HEK293T (cell line): ENCODE measurements around the gene TRIM28.

Experiments used
- CTCF ChIA-PET: fragments of 350-600 bp; formaldehyde crosslinking; extraction: SDS; loops from one replicate; lab custom pipeline; 2021; ENCODE audit warnings: antibody characterized with exemption, inconsistent platforms; lab: Yijun Ruan, JAX
- POLR2A ChIA-PET: fragments of 350-600 bp; formaldehyde crosslinking; extraction: SDS; loops from one replicate; lab custom pipeline; 2020; ENCODE audit warnings: antibody characterized with exemption, inconsistent platforms; lab: Yijun Ruan, JAX
- DNase-seq: peaks from one replicate; pipeline ENCODE4 v3.0.0; 2012; ENCODE audit warnings: mixed read lengths; ENCODE audit errors: extremely low spot score
- ARNT ChIP-seq: fragments of 450-650 bp; IDR thresholded peaks from 2 replicates; pipeline ENCODE4 v1.6.1; 2017; ENCODE audit warnings: mild to moderate bottlenecking
- BHLHE40 ChIP-seq: fragments of 450-650 bp; IDR thresholded peaks from 2 replicates; pipeline ENCODE4 v1.6.1; 2016; ENCODE audit warnings: mild to moderate bottlenecking, moderate library complexity, borderline replicate concordance
- CTBP1 ChIP-seq: fragments of 450-650 bp; IDR thresholded peaks from 2 replicates; pipeline ENCODE4 v1.6.1; 2016; ENCODE audit warnings: borderline replicate concordance
- ELF4 ChIP-seq: fragments of 450-650 bp; IDR thresholded peaks from 2 replicates; pipeline ENCODE4 v1.6.1; 2017; ENCODE audit warnings: antibody characterized with exemption
- FOXA1 ChIP-seq: fragments of 450-650 bp; IDR thresholded peaks from 2 replicates; pipeline ENCODE4 v1.6.1; 2016; ENCODE audit warnings: mild to moderate bottlenecking
- FOXK2 ChIP-seq: fragments of 450-650 bp; IDR thresholded peaks from 2 replicates; pipeline ENCODE4 v1.6.1; 2016; ENCODE audit warnings: mild to moderate bottlenecking
- FOXM1 ChIP-seq: fragments of 450-650 bp; IDR thresholded peaks from 2 replicates; pipeline ENCODE4 v1.6.1; 2017; ENCODE audit warnings: mild to moderate bottlenecking, borderline replicate concordance
- HDGF ChIP-seq: fragments of 450-650 bp; IDR thresholded peaks from 2 replicates; pipeline ENCODE4 v1.6.1; 2017; ENCODE audit warnings: antibody characterized with exemption, borderline replicate concordance
- L3MBTL2 ChIP-seq: fragments of 450-650 bp; conservative IDR thresholded peaks from 2 replicates; pipeline ENCODE4 v1.6.1; 2016; ENCODE audit warnings: mild to moderate bottlenecking
- LEF1 ChIP-seq: fragments of 450-650 bp; IDR thresholded peaks from 2 replicates; pipeline ENCODE4 v1.6.1; 2017; ENCODE audit warnings: mild to moderate bottlenecking, borderline replicate concordance
- NFRKB ChIP-seq: fragments of 450-650 bp; IDR thresholded peaks from 2 replicates; pipeline ENCODE4 v1.6.1; 2016; ENCODE audit warnings: mild to moderate bottlenecking, moderate library complexity
- SP1 ChIP-seq: fragments of 450-650 bp; IDR thresholded peaks from 2 replicates; pipeline ENCODE4 v1.6.1; 2017
- SUZ12 ChIP-seq: fragments of 450-650 bp; IDR thresholded peaks from 2 replicates; pipeline ENCODE4 v1.6.1; 2016; ENCODE audit warnings: mild to moderate bottlenecking
- TARDBP ChIP-seq: fragments of 450-650 bp; IDR thresholded peaks from 2 replicates; pipeline ENCODE4 v1.6.1; 2016
- ZNF384 ChIP-seq: fragments of 450-650 bp; IDR thresholded peaks from 2 replicates; pipeline ENCODE4 v1.6.1; 2016
- TF ChIP-seq, protein P1 (sequence below): fragments of 450-650 bp; IDR thresholded peaks from 2 replicates; pipeline ENCODE4 v1.6.1; 2016

Gene TRIM28

GRCh38 chr19:58561373-58562121, 17.7 kb downstream of the TRIM28 start:
- DNase-seq, result no peak
- ChIA-PET POLR2A (interaction anchor here (0.9 to 5.4 kb wide), 5 partner anchors 10 to 182 kb away, joined by 3 to 43 read pairs (median 6); partner anchors contain the start of genes MZF1 and TRIM28), CTCF (no interaction called here)
- no peak for TF ChIP-seq SUZ12
- TF ChIP-seq ARNT, result no peak
- no peak for TF ChIP-seq BHLHE40
- TF ChIP-seq FOXM1, result no peak
- TF ChIP-seq FOXK2, result no peak
- no peak for TF ChIP-seq CTBP1
- no peak for TF ChIP-seq SP1
- TF ChIP-seq ELF4, result no peak
- no peak for TF ChIP-seq ZNF384
- TF ChIP-seq HDGF, result no peak
- TF ChIP-seq, protein P1, sequence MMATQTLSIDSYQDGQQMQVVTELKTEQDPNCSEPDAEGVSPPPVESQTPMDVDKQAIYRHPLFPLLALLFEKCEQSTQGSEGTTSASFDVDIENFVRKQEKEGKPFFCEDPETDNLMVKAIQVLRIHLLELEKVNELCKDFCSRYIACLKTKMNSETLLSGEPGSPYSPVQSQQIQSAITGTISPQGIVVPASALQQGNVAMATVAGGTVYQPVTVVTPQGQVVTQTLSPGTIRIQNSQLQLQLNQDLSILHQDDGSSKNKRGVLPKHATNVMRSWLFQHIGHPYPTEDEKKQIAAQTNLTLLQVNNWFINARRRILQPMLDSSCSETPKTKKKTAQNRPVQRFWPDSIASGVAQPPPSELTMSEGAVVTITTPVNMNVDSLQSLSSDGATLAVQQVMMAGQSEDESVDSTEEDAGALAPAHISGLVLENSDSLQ, result no peak
- TF ChIP-seq TARDBP, result no peak
- TF ChIP-seq FOXA1, result no peak

DNA sequence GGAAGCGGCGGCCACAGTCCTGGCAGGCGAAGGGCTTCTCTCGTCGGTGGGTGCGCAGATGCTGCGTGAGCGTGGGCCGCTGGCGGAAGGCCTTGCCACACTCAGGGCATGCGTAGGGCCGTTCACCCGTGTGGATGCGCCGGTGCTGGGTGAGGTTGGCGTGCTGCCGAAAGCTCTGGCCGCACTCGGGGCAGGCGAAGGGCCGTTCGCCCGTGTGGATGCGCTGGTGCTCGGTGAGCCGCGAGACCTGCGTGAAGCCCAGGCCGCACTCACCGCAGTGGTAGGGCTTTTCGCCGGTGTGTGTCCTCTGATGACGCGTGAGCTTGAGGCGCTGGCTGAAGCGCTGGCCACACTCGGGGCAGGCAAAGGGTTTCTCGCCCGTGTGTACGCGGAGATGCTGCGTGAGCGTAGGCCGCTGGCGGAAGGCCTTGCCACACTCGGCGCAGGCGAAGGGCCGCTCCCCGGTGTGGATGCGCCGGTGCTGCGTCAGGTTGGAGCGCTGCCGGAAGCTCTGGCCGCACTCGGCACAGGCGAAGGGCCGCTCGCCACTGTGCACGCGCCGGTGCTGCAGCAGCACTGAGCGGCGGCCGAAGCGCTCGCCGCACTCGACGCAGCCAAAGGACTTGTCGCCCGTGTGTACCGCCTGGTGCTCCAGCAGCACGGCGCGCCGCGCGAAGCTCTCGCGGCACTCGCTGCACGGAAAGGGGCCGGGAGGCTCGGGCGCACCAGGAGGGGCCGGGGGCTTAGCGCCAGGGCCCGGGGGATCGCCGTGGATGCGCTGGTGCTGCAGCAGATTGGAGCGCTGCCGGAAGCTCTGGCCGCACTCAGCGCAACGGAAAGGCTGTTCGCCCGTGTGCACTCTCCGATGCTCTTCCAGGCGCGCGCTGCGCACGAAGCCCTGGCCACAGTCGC, 18.5 kb downstream of the TRIM28 start:
- no peak for TF ChIP-seq NFRKB
- CTCF ChIA-PET, result no interaction called here
- no peak for DNase-seq
- POLR2A ChIA-PET, result interaction anchor here (0.9 to 3.0 kb wide), 3 partner anchors 9 to 13 kb away, joined by 3 to 43 read pairs (median 6); partner anchors contain the start of gene MZF1

- ChIA-PET CTCF (no interaction called here), POLR2A (no interaction called here)
- no peak for DNase-seq
- TF ChIP-seq CTBP1, result no peak
- TF ChIP-seq SUZ12, result no peak
- TF ChIP-seq ELF4, result no peak
- no peak for TF ChIP-seq BHLHE40
- no peak for TF ChIP-seq LEF1
- no peak for TF ChIP-seq FOXK2
- TF ChIP-seq L3MBTL2, result no peak
- TF ChIP-seq FOXM1, result no peak
- TF ChIP-seq SP1, result no peak
- no peak for TF ChIP-seq FOXA1
- TF ChIP-seq ZNF384, result no peak
- TF ChIP-seq, protein P1, result no peak
Measured at GRCh38 chr19:58563034-58563573, 19.2 kb downstream of the TRIM28 start.

GRCh38 chr19:58563823-58564222, 20.0 kb downstream of the TRIM28 start:
- ChIA-PET POLR2A (interaction anchor here (1.3 kb wide), 1 partner anchor 12 kb away, joined by 5 read pairs; no protein-coding TSS in a partner anchor), CTCF (no interaction called here)
- no peak for TF ChIP-seq FOXK2
- TF ChIP-seq L3MBTL2, result no peak
- no peak for TF ChIP-seq SP1
- TF ChIP-seq BHLHE40, result no peak
- no peak for TF ChIP-seq FOXA1
- no peak for TF ChIP-seq FOXM1
- no peak for TF ChIP-seq SUZ12
- TF ChIP-seq, protein P1, result no peak
- no peak for TF ChIP-seq CTBP1
- TF ChIP-seq ELF4, result no peak
- TF ChIP-seq ZNF384, result no peak
- TF ChIP-seq ARNT, result no peak
- TF ChIP-seq TARDBP, result no peak
- TF ChIP-seq HDGF, result no peak
- DNase-seq, result no peak

- no peak for DNase-seq
- TF ChIP-seq FOXK2, result no peak
- TF ChIP-seq CTBP1, result no peak
- TF ChIP-seq HDGF, result no peak
- no peak for TF ChIP-seq ELF4
- no peak for TF ChIP-seq LEF1
- TF ChIP-seq ZNF384, result no peak
- TF ChIP-seq, protein P1, result no peak
- ChIA-PET CTCF (no interaction called here), POLR2A (interaction anchor here (1.4 kb wide), 1 partner anchor 47 kb away, joined by 4 read pairs; the partner anchor contains the start of gene ZBTB45)
Measured at GRCh38 chr19:58566989-58567388, 23.1 kb downstream of the TRIM28 start.
